ENCODE measurements around the gene PTPRJ.
A peak's percentile ranks its signal among the peaks of the same experiment; 100 is the strongest.

Gene PTPRJ

GRCh38 chr11:48170241-48171233 is 190.2 kb downstream of the PTPRJ start:
- no peak for TF ChIP-seq CTCF (IDR thresholded peaks at IDR 0.05; ENCODE audit: insufficient read depth, low read length, poor library complexity, severe bottlenecking)
- Histone ChIP-seq H3K36me3 (ENCODE audit: control insufficient read depth, insufficient read depth, low read length) (no peaks in the 10 kb centered on the region), H3K27me3 (replicated peaks; ENCODE audit: control insufficient read depth, insufficient read depth, low read length) (no peaks in the 10 kb centered on the region), H3K4me3 (replicated peaks; ENCODE audit: low read depth, low read length) (no peak overlapping the region)
- DNase-seq (ENCODE audit: extremely low read depth, insufficient read length), result no peak

DNA sequence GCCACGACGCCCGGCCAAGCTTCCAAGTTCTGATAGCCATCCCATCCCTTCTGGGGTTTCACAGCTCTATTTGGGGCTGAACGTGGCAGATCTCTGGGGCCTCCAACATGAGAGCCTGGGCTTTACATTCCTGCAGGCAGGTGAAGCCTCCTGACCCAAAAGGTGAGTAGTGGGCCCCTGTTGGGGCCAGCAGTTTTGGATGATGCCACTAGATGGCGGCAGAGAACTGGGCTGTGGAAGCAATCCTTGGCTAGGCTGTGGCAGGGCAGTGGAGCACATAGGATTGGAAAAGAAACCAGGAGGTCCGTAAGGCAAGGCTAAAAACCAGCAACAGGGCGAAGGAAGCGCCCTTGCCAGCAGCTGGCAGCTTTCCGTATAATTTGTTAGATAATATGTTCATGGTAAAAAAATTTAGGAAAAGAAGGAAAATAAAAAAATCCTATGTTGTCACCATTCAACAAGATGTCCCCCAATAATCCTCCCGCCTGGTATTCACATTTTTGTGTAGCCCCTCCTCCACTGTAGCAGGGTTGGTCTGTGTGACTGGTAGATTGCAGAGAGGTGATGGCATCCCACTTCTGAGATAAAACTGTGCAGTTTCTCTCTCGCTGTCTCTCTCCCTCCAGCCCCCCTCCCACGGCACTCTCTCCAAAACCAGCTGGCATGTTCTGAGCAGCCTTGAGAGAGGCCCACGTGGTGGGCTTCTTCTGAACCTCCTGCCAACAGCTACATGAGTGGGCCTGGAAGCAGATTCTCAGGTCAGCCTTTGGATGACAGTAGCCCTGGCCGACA is 192.7 kb downstream of the PTPRJ start:
- H3K27me3 ChIP-seq (replicated peaks; ENCODE audit: control insufficient read depth, insufficient read depth, low read length), result no peaks in the 10 kb centered on the region
- TF ChIP-seq CTCF (IDR thresholded peaks at IDR 0.05; ENCODE audit: insufficient read depth, low read length, poor library complexity, severe bottlenecking), result peak; percentile 98
- no peaks in the 10 kb centered on the region for H3K36me3 ChIP-seq (ENCODE audit: control insufficient read depth, insufficient read depth, low read length)
- H3K4me3 ChIP-seq (replicated peaks; ENCODE audit: low read depth, low read length), result no peak overlapping the region
- DNase-seq (ENCODE audit: extremely low read depth, insufficient read length), result no peak

DNA sequence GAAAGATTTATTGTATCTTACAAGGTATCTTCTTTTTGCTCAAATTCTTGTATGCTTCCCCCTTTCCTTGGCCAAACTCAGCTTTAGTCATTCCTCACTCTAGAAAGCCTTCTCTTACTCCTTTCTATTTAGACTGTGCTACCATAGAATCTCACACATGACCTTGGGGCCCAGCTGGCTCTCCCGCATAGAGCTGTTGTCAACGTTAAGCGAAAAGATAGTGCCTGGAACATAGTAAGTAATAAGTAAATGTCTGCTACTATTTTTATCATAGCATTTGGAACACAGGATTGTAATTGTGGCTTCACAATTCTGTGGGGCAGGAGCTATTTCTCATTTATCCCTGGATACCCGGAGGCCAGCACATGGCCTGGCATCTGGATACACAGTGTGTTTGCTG is 197.3 kb downstream of the PTPRJ start:
- Histone ChIP-seq H3K27me3 (replicated peaks; ENCODE audit: control insufficient read depth, insufficient read depth, low read length) (no peaks in the 10 kb centered on the region), H3K36me3 (ENCODE audit: control insufficient read depth, insufficient read depth, low read length) (no peaks in the 10 kb centered on the region), H3K4me3 (replicated peaks; ENCODE audit: low read depth, low read length) (no peak overlapping the region)
- DNase-seq (ENCODE audit: extremely low read depth, insufficient read length), result no peak
- TF ChIP-seq CTCF (IDR thresholded peaks at IDR 0.05; ENCODE audit: insufficient read depth, low read length, poor library complexity, severe bottlenecking), result no peak

GRCh38 chr11:48180627-48181026 is 200.3 kb downstream of the PTPRJ start:
- no peak for DNase-seq (ENCODE audit: extremely low read depth, insufficient read length)
- H3K36me3 ChIP-seq (ENCODE audit: control insufficient read depth, insufficient read depth, low read length), result no peaks in the 10 kb centered on the region
- H3K4me3 ChIP-seq (replicated peaks; ENCODE audit: low read depth, low read length), result no peak overlapping the region
- no peaks in the 10 kb centered on the region for H3K27me3 ChIP-seq (replicated peaks; ENCODE audit: control insufficient read depth, insufficient read depth, low read length)
- TF ChIP-seq CTCF (IDR thresholded peaks at IDR 0.05; ENCODE audit: insufficient read depth, low read length, poor library complexity, severe bottlenecking), result no peak

DNA sequence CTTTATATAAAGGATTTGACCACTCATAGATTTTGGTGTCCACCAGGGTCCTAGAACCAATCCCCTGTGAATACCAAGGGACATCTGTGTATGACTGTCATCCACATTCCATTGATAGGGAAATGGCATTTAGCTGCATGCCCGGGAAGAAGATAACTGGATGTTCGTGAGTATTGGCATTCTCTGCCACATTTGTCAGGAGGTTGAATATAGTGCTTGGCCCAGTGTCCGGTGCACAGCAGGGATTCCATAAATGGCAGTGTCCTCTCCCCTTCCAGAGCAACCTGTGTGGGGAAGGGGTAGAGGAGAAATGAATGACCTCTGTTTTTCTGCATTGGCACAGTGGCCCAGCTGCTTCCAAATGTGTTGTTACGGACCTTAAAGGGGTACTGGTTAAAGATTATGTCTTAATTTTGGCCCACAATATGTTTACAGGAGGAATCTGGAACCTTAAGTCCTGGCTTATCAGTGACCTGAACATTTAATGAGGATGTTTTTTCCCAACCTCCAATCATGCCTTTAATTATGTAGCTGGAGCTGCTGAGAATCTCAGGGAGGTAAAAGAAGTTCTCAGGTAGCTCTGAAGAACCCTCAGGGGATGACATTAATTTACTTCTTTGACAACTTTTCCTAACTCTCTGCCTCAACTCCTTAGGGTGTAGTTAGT is 202.6 kb downstream of the PTPRJ start:
- TF ChIP-seq CTCF (IDR thresholded peaks at IDR 0.05; ENCODE audit: insufficient read depth, low read length, poor library complexity, severe bottlenecking), result no peak
- H3K36me3 ChIP-seq (ENCODE audit: control insufficient read depth, insufficient read depth, low read length), result no peaks in the 10 kb centered on the region
- no peak overlapping the region for H3K4me3 ChIP-seq (replicated peaks; ENCODE audit: low read depth, low read length)
- no peaks in the 10 kb centered on the region for H3K27me3 ChIP-seq (replicated peaks; ENCODE audit: control insufficient read depth, insufficient read depth, low read length)
- no peak for DNase-seq (ENCODE audit: extremely low read depth, insufficient read length)

Measured in GM06990 (cell line).